Type B pancreatic cell (in vitro differentiated cells): ENCODE results near the gene KCNE2. TPM values are rescaled to one million over a fixed set of nuclear protein-coding genes. Genes with fewer than 3 reads are reported as not detected.

Experiments used
- DNase-seq: peaks from one replicate; pipeline ENCODE4 v3.0.0; 2021; ENCODE audit warnings: mixed read lengths; ENCODE audit not compliant: unreplicated experiment; ENCODE audit errors: extremely low spot score
- H3K27ac Mint-ChIP-seq: 2 replicates; pipeline ENCODE4 v1.8.0; 2021; ENCODE audit warnings: mild to moderate bottlenecking, mixed read lengths
- H3K27me3 Mint-ChIP-seq: 2 replicates; pipeline ENCODE4 v1.8.0; 2021; ENCODE audit warnings: mixed read lengths
- H3K36me3 Mint-ChIP-seq: 2 replicates; pipeline ENCODE4 v1.8.0; 2021; ENCODE audit warnings: mixed read lengths
- H3K4me1 Mint-ChIP-seq: one replicate; pipeline ENCODE4 v1.8.0; 2021; ENCODE audit warnings: mixed read lengths; ENCODE audit not compliant: unreplicated experiment
- H3K4me3 Mint-ChIP-seq: 2 replicates; pipeline ENCODE4 v1.8.0; 2021; ENCODE audit warnings: mild to moderate bottlenecking, mixed read lengths
- H3K9me3 Mint-ChIP-seq: 2 replicates; pipeline ENCODE4 v1.8.0; 2021; ENCODE audit warnings: mixed read lengths
- total RNA-seq: library from RNA; stranded (reverse); gene quantifications from 2 replicates; pipeline ENCODE4 v1.2.1, GENCODE V29; 2021; ENCODE audit warnings: low replicate concordance
- TF ChIP-seq, protein P1 (sequence below): fragments of 200-600 bp; sonication (generic); conservative IDR thresholded peaks from 2 replicates; pipeline ENCODE4 v1.5.0; 2021; ENCODE audit warnings: antibody characterized with exemption, mild to moderate bottlenecking

The KCNE2 gene
- total RNA-seq, 1 donor from 2014 or later, result 9.4 TPM

DNA sequence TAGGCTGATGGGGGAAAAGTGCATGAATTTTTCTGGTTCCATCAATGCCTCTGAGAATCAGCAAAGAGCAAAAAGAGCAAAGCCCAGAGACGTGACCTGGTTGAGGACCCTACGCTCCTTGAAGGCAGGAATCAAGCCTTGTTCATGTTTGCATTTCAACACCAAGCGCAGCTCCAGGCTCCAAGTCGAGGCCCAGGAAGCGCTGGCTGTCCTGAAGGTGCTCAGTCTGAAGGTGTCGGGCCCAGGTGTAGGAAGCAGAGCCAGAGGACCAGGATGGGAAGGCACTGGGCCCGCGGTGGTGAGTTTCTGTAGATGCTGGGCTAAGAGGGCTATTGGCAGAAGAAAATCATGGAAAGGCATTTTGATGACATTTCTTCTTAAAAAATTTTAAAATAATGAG lies 25.6 kb upstream of the KCNE2 start:
- H3K4me1 Mint-ChIP-seq, result peaks cover 23% of the 10 kb centered on the region
- DNase-seq, result no peak
- H3K27ac Mint-ChIP-seq, result no peak overlapping the region

DNA sequence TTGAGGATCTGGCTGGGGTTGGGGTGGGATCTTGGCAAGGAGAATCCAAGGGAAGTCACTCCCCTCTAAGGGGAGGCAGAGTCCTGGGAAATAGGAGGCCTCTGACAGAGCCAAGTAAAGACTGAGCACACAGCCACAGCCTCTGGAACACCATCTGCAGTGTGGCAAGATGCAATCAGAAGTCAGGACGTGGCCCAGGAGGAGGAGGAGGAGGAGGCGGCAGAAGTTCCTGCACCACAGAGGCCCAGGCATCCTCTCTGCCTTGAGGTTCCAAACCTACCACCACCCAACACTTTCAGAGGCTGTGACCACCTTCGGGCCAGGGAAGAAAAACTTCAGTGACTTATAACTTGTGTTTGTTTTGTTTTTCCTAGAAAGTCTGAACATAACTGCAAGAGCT lies 23.7 kb upstream of the KCNE2 start:
- Mint-ChIP-seq H3K27ac (no peak overlapping the region), H3K4me3 (no peak overlapping the region), H3K9me3 (no peaks in the 10 kb centered on the region), H3K36me3 (no peaks in the 10 kb centered on the region), H3K4me1 (peaks cover 33% of the 10 kb centered on the region), H3K27me3 (no peaks in the 10 kb centered on the region)
- no peak for DNase-seq
- TF ChIP-seq, protein P1, sequence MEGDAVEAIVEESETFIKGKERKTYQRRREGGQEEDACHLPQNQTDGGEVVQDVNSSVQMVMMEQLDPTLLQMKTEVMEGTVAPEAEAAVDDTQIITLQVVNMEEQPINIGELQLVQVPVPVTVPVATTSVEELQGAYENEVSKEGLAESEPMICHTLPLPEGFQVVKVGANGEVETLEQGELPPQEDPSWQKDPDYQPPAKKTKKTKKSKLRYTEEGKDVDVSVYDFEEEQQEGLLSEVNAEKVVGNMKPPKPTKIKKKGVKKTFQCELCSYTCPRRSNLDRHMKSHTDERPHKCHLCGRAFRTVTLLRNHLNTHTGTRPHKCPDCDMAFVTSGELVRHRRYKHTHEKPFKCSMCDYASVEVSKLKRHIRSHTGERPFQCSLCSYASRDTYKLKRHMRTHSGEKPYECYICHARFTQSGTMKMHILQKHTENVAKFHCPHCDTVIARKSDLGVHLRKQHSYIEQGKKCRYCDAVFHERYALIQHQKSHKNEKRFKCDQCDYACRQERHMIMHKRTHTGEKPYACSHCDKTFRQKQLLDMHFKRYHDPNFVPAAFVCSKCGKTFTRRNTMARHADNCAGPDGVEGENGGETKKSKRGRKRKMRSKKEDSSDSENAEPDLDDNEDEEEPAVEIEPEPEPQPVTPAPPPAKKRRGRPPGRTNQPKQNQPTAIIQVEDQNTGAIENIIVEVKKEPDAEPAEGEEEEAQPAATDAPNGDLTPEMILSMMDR, result no peak

More for the DNA sequence above, 25.6 kb upstream of the KCNE2 start:
- TF ChIP-seq, protein P1, result no peak
- no peaks in the 10 kb centered on the region for H3K36me3 Mint-ChIP-seq
- H3K9me3 Mint-ChIP-seq, result no peaks in the 10 kb centered on the region
- H3K27me3 Mint-ChIP-seq, result no peaks in the 10 kb centered on the region
- H3K4me3 Mint-ChIP-seq, result no peak overlapping the region

DNA sequence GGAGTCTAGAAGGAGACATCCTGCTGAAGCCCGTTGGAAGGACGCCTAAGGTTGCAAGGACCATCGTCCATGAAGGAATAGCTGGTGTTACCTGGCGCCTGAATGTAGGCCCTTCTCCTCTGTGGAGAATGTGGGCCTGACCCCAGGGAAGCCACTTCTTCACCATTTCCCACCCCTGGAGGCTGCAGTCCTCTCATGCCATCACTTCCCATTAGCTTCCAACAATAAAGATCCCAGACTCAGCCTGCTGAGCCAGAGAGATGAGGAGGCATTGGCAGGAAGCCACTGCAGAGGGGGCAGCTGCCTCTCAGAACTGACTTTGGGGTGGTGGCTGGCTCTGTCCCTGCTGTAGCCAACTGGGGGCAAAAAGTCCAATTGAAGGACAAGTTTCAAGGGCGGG lies 21.3 kb upstream of the KCNE2 start:
- Mint-ChIP-seq H3K27me3 (no peaks in the 10 kb centered on the region), H3K4me1 (peaks cover 24% of the 10 kb centered on the region), H3K36me3 (no peaks in the 10 kb centered on the region), H3K4me3 (no peak overlapping the region), H3K27ac (no peak overlapping the region), H3K9me3 (no peaks in the 10 kb centered on the region)
- TF ChIP-seq, protein P1, result no peak
- DNase-seq, result no peak

DNA sequence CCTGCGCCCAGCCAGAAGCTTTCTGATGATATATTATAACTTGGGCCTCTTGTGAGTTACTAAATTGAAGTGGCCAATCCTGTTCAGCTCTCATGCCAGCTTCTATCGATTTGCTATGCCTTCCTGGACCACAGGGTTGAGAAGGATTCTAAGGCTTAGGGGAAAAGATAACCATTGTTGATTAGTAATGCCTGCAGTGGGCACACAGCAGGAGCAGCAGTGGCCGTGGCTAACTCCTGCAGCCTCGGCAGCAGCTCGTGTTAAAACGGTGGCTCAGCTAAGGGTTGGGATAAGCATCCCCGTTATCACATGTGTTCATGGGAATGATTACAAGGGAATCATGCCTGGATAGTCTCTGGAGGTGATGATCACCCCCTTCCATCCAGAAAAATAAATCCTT lies 20.5 kb upstream of the KCNE2 start:
- peaks cover 30% of the 10 kb centered on the region for H3K4me1 Mint-ChIP-seq

DNA sequence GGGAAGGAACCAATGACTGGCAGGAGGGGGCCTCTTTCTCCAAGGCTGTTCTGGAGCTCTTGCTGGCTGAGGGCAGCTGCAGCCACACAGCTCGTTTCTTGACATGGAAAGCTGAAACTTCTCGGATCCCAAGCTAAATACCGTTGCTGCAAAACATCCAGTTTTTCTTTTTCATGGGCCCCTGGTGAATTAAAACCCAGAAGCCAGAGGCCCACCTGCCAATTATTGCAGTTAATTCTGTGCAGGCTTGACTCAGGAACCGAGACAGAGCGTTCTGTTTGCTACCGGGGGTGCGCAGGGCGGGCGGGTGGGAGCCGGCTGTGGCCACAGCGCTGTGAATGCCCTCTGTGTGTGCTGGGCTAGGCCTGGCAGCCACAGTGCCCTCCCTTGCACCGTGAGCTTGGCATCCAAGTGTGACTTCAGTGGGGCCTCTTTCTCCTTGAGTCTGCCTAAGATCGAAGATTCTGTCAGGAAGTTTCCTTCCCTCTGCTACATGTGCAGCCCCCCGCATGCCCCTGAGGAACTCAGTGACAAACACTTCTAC lies 19.9 kb upstream of the KCNE2 start:
- DNase-seq, result no peak
- Mint-ChIP-seq H3K27ac (no peak overlapping the region), H3K4me3 (no peak overlapping the region), H3K27me3 (peaks cover 4% of the 10 kb centered on the region), H3K36me3 (peaks cover 3% of the 10 kb centered on the region), H3K9me3 (no peaks in the 10 kb centered on the region), H3K4me1 (peaks cover 29% of the 10 kb centered on the region)
- TF ChIP-seq, protein P1, result no peak

More for the DNA sequence above, 20.5 kb upstream of the KCNE2 start:
- Mint-ChIP-seq H3K36me3 (peaks cover 3% of the 10 kb centered on the region), H3K27me3 (peaks cover 4% of the 10 kb centered on the region), H3K4me3 (no peak overlapping the region), H3K27ac (no peak overlapping the region), H3K9me3 (no peaks in the 10 kb centered on the region)
- TF ChIP-seq, protein P1, result no peak
- DNase-seq, result no peak

DNA sequence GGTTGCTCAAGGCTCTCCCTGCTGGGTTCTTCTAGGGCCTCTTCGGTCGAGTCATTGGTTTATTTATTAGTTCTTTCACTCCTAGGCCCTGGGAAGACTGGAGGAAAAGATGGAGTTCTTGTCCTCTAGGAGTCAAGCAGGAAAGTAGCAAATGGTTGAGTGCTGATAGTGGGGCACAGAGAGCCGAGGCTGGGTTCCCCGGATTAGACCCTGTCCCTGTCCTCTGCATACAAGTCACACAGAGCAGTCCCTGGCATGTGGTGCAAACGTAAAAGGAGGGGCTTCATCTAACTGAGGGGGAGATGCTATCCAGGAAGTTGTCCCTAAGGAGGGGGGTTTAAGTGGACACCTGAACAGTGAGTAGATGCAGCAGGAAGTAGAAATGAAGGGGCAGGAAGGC lies 19.2 kb upstream of the KCNE2 start:
- Mint-ChIP-seq H3K27me3 (peaks cover 4% of the 10 kb centered on the region), H3K4me3 (no peak overlapping the region), H3K36me3 (peaks cover 3% of the 10 kb centered on the region), H3K27ac (no peak overlapping the region), H3K9me3 (no peaks in the 10 kb centered on the region), H3K4me1 (peaks cover 25% of the 10 kb centered on the region)
- TF ChIP-seq, protein P1, result no peak
- DNase-seq, result no peak
